PC-9 (cell line): ENCODE measurements around the gene GPRIN1.

Source experiments
- EZH2 ChIP-seq: fragments of 200-600 bp; sonication (generic); IDR thresholded peaks from 2 replicates; pipeline ENCODE4 v1.8.0; 2017; ENCODE audit warnings: antibody characterized with exemption, low read depth
- TF ChIP-seq, protein P1 (sequence below): fragments of 200-600 bp; sonication (generic); conservative IDR thresholded peaks from 2 replicates; pipeline ENCODE4 v1.6.1; 2017; ENCODE audit warnings: mixed run types, antibody characterized with exemption, mild to moderate bottlenecking, moderate library complexity

DNA sequence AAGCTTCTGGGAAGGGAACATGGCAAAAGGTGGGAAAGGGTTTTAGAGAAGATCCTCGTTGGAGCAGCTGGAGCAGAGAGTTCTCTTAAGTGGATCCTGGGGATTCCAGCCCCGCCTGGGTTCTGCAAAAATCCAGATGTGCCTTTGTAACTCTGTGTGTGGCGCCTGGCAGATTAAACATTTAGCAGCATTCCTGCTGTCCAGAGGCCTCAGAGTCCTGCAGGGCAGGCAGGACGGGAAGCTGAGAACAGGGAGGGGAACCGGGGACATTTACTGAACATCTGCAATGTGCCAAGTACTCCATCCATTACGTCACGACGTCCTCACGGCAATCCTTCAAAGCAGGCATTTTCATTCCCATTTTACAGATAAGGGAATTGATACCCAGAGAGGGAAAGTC lies 26.5 kb upstream of the GPRIN1 start:
- TF ChIP-seq, protein P1, sequence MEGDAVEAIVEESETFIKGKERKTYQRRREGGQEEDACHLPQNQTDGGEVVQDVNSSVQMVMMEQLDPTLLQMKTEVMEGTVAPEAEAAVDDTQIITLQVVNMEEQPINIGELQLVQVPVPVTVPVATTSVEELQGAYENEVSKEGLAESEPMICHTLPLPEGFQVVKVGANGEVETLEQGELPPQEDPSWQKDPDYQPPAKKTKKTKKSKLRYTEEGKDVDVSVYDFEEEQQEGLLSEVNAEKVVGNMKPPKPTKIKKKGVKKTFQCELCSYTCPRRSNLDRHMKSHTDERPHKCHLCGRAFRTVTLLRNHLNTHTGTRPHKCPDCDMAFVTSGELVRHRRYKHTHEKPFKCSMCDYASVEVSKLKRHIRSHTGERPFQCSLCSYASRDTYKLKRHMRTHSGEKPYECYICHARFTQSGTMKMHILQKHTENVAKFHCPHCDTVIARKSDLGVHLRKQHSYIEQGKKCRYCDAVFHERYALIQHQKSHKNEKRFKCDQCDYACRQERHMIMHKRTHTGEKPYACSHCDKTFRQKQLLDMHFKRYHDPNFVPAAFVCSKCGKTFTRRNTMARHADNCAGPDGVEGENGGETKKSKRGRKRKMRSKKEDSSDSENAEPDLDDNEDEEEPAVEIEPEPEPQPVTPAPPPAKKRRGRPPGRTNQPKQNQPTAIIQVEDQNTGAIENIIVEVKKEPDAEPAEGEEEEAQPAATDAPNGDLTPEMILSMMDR, result no peak
- TF ChIP-seq EZH2, result no peak
